Amniotic stem cell (primary cell): Measurements from ENCODE around the gene UPK3BL1.
"Not testable (repeated sequence)": the region's sequence is repeated elsewhere in the genome, so short reads cannot be mapped to it uniquely, and the experiment has no call there.

Source experiments
- DNase-seq: peaks from one replicate; lab custom pipeline; 2025; lab: John Stamatoyannopoulos, UW

Gene UPK3BL1, protein sequence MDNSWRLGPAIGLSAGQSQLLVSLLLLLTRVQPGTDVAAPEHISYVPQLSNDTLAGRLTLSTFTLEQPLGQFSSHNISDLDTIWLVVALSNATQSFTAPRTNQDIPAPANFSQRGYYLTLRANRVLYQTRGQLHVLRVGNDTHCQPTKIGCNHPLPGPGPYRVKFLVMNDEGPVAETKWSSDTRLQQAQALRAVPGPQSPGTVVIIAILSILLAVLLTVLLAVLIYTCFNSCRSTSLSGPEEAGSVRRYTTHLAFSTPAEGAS

DNA sequence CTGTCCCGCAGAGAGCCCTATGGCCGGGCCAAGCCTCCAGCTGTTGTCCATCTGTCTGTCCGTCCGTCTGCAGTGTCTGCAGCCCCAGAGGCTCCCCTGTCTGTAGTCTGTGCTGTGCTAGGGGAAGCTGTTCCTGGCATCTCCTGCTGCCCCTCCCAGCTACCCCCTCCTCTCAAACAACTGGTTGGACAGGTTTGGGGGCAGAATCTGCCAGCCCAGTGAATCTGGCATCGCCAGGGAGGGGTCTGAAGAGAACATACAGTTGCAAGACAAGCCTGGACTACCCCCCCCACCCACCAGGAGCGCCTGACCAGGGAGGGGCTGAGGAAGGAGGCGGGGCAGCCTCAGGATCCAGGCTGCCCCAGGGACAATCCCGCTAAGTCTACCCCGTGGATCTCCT lies at the start of gene UPK3BL1:
Gene UPK3BL1 (minus strand): TSS at position 101 of the 400 bp plus-strand sequence. CDS start 50 bp downstream, at position 51.
- DNase-seq = not testable (repeated sequence)

DNA sequence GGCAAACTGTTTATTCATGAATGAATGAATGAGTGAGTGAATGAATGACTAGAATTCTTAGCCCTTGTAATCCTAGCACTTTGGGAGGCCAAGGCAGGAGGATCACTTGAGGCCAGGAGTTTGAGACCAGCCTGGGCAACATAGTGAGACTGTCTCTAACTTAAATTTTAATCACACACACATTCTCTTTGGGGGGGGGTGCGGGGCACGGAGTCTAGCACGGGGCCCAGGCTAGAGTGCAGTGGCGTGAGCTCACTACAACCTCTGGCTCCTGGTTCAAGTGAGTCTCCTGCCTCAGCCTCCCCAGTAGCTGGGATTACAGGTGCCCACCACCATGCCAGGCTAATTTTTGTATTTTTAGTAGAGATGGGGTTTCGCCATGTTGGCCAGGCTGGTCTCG lies 48.0 kb upstream of the UPK3BL1 start:
- DNase-seq = not testable (repeated sequence)

DNA sequence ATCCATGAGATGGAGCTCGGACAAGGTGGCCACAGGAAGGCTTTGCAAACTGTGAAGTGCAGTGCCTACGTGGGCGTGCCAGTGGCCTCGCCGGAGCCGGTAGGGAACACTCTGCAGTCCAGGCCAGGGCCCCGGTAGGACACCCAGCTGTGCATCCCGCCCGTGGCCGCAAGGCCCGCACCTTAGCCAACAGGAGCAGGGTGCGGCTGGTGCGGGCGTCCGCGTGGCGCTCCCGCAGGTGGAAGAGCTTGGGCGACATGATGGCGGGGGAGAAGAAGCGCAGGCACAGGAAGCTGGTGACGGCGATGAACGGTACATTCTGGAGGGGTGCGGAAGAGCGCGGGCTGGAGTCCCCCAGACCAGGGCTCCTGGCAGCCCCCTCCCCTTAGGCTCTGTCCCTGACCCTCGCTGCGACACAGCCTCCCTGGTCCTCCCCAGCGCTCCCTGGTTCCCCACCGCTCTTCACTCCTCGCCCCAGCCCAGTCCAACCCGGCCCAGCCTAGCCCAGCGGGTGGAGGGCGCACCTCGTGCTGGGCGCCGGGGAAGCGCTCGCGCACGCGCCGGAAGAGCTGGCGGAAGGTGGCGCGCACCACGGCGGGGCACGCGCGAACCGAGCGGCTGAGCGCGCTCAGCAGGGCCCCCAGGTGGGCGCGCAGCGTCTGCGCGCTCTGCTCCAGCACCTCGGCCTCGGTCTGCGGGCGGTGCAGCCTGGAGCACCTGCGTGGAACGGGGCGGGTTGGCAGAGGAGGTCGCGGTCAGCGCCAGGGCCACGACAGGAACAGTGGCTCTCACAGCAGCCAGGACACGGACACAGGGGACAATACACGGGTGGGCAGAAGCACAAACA lies 47.1 kb upstream of the UPK3BL1 start:
- not testable (repeated sequence) for DNase-seq

DNA sequence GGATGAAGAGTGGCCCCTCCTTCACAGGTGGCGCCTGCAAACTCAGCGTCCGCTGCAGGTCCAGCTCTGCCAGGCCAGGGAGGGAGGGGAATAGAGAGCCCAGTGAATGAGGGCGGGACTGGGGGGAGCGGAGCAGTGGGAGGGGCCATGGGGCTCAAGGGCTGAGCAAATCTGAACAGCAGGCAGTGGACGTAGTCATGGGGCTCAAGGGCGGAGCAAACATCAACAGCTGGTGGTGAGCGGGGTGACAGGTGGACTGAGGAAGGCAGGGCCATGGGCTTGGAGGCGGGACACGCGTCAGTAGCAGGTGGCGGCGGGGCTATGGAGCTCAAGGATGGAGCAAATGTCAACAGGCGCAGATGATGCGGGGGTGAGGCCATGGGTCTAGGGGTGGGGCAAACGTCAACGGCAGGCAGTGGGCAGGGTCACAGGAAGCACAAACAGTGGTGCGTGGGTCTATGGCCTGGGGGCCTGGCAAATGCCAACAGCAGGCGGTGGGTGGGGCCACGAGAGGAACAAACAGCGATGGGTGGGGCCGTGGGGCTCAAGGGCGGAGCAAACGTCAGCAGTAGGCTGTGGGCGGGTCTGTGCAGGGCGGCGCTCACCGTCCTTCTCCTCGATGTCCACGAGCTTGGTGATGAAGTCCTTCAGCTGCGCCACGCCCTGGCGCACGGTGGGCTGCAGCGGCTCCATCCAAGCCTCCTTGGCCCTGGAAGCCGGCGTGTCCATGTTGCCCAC lies 45.9 kb upstream of the UPK3BL1 start:
- not testable (repeated sequence) for DNase-seq

DNA sequence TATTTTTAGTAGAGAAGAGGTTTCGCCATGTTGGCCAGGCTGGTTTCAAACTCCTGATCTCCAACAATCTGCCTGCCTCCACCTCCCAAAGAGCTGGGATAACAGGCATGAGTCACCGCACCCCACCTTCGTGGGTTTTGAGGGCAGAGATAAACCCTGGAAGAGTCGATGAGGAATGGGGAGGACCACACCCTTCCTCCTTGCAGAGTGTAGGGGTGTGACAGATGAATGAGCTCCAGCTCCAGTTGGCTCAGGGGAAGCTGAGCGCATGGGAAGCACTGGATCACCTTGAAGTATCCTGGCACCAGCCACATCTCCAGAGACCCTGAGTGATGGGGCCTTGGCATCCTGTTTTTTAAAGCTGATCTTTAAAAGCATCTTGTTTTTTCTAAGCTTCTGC lies 40.0 kb upstream of the UPK3BL1 start:
- DNase-seq = not testable (repeated sequence)

DNA sequence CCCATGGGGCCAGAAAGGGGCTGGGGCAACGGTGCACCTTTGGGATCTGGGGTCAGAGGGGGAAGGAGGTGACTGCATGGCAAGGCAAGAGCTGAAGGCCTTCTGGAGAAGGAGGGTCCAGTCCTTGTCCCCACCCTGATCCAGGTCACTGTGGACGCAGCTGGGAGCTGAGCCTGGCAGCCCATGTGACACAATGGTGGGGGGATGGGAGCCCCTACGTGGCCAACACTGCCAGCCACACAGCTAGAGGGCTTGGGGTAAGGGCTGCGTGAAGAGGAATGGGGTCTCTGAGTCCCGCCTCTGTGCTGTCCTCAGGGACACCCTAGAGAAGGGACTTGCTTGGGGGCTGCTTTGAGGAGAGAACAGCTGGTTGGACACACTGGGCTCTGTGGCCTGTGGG lies 38.2 kb upstream of the UPK3BL1 start:
- DNase-seq = not testable (repeated sequence)

DNA sequence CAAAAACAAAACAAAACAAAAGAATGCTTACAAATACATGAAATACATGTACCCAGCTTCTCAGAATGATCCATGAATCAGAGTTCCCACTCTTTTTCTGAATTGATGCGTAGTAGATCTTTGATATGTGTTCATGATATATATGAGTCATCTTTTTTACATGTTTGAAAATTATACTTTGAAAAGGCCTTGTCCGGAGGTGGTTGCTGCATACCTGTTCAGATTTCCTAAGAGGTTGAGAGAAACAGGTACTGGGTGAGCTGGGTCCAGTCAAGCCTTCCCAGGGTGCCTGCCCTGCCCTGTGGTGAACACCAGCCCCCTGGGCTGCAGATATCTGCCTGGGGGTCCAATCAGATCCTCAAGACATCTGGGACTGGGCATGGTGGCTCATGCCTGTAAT lies 33.0 kb upstream of the UPK3BL1 start:
- DNase-seq = not testable (repeated sequence)

DNA sequence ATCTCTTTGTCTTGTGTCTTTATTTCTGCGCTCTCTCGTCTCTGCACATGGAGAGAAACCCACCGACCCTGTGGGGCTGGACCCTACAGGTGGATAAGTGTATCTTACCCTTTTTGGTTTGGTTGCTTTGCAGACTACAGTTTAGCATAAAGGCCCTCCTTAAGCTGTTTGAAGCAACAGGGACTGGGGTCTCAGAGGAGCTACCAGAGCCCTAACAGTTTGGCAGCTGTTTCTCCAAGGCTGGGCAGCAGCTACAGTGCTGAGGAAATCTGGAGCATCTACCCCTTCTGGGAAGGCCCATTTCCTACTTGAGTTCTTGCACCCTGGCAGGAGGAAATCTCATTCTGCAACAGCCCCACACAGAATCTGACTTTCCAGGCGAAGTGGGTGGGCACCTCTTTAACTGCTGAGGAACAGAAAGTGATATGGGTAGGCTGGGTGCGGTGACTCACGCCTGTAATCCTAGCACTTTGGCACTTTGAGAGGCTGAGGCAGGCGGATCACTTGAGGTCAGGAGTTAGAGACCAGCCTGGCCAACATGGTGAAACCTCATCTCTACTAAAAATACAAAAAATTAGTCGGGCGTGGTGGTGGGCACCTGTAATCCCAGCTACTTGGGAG lies 31.0 kb upstream of the UPK3BL1 start:
- not testable (repeated sequence) for DNase-seq

DNA sequence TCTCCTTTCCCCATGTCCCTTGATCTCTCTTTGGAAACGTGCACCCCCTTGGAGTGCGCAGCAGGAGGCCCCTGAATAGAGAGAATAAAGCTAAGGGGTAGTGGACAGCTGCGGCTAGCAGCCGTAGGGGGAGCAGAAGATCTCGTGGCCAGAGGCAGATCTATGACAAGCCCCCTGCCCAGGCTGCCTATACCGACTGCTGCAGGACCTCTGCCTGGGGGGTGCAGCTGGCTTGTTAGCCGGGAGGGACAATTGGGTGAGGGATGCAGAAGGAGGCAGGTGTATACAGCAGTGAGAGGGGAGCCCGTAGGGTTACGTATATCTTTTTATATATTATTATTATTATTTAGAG lies 29.3 kb upstream of the UPK3BL1 start:
- DNase-seq = not testable (repeated sequence)

DNA sequence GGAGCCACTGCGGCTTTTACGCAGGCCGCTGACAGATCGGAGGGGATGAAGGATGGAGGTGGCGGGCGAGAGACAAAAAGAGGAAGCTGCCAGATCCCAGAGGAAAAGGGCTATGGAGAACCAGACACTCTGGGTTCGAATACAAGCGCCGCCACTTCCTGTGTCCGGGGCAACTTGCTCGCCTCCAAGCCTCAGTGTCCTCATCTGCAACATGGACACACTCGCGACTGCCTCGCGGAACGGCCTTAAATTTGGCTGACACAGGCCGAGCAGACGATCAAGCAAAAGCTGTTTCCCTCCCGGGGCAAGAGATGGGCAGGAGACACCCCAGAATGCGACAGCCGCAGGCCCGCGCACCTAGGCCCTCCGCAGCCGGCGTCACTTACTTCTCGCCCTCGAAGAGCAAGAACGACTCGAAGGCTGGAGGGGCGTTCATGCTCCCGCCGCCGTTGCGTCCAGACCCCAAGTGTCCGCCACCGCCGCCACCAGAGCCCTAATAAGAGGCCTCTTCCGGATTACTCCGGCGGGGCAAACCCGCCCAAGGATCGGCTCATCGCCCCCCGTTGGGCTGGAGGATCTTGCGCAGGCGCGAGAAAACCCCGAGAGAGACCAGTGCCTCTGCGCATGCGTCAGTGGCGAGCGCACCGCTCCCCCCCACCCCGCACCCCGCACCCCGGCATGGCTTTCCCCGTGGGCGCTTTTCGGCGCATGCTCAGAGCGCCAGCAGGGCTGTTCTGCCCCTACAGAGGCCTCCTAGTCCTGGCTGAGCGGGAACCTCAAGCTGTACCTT lies 28.8 kb upstream of the UPK3BL1 start, which contains the start of gene POLR2J2:
Gene POLR2J2 (minus strand): TSS at position 498 of the 790 bp plus-strand sequence. CDS start 62 bp downstream, at position 436.
- DNase-seq = not testable (repeated sequence)

DNA sequence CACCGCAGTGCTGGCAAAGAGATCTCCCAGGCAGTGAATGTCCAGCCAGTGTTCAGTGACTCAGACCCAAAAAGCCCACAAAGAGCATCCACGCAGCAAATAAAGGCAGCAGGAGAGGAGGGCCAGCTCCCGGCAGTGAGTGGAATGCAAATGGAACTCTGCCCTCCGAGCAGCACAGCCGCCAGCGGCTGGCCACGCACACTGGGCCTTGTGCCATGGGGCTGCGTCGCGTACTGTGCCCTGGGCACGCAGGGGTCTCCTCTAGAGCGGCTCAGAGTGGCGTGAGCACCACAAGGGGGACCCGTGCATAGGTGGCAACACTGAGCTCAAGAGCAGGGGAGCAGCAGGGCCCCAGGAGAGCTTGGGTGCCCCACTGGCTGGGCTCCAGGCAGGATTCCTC lies 24.9 kb upstream of the UPK3BL1 start:
- not testable (repeated sequence) for DNase-seq

DNA sequence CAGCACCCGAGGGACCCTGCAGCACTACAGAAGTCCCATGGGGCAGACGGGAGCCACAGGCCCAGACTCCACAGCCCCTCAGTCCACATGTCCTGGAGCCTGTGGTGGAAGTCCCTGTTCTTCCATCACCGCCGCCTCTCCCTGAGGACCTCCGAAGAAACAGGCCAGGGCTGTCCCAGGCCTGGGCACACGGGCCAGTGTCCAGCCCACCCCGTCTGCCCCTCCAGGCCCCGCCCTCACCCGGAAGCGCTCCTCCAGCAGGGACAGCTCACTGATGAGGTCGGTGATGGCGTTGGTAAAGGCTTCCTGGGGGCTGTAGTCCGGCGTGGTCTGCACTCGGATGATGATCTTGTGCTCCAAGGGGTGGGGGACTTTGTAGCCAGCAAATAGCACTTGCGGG lies 24.3 kb upstream of the UPK3BL1 start:
- DNase-seq = not testable (repeated sequence)

DNA sequence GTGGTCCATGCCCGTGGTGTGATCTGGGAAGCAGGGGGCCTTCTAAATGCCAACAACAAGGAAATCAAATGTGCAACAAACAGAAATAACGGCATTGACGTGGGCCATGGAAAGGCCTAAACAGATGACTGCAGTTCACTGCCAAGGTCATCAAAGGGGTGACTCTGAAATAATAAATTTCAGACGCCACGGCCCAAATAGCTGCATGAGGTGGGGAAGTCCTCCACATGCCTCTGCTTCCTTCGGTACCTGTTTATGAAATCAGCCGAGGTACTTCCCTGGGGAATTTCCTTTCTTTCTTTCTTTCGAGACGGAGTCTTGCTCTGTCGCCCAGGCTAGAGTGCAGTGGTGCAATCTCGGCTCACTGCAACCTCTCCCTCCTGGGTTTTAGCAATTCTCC lies 22.2 kb upstream of the UPK3BL1 start:
- not testable (repeated sequence) for DNase-seq

DNA sequence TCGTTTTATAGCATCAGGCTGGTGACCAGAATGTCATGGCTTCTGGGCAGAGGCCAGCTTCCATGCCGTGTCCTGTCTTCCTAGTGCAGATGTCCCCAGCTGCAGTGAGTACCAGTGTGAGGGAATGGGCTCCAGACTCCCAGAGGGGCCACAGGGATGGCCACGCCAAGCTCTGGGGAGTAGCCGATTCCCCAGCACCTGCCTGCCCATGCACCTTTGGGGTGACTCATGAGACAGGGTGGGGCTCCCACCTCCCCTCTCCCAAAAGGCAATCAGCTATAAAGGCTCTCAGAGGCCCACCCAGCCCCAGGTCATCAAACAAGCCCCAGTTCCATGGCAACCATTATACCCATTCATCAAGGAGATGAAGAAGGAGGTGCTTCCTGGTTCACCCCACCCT lies 7.3 kb upstream of the UPK3BL1 start, which contains the start of gene SPDYE2B:
Gene SPDYE2B (plus strand): TSS at position 396 of the 400 bp plus-strand sequence. CDS start 2,030 bp downstream, outside the sequence.
- DNase-seq = not testable (repeated sequence)

DNA sequence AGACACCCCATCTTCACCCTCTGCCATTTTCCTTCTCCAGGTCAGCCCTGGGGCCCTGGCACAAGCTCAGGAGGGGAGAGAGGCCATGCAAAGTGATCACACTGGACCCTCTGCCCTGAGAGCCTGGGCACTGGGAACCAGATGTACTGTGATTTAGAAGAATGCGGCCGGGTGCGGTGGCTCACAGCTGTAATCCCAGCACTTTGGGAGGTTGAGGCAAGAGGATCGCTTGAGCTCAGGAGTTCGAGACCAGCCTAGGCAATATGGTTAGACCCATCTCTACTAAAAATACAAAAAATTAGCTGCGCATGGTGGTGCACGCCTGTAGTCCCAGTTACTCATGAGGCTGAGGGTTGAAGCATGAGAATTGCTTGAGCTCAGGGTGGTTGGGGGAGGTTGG lies 5.2 kb upstream of the UPK3BL1 start:
- not testable (repeated sequence) for DNase-seq

DNA sequence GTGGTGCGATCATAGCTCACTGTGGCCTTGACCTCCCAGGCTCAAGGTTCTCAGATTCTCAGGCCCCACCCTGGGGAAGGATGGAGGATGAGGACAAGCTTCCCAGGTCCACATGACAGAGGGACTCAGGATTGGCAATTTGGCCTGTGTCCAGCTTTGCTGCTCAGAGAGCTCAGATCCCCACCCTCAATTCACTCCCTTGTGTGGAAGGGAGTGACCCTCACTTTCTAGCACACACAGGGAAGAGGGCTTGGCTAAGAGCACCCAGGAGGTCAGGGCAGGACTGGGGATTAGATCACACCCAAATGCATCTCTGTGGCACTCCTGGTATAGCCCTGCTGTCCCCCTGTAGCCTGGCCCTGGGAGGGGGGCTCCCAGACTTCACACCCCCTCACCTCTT lies 813 bp upstream of the UPK3BL1 start:
- DNase-seq = not testable (repeated sequence)

DNA sequence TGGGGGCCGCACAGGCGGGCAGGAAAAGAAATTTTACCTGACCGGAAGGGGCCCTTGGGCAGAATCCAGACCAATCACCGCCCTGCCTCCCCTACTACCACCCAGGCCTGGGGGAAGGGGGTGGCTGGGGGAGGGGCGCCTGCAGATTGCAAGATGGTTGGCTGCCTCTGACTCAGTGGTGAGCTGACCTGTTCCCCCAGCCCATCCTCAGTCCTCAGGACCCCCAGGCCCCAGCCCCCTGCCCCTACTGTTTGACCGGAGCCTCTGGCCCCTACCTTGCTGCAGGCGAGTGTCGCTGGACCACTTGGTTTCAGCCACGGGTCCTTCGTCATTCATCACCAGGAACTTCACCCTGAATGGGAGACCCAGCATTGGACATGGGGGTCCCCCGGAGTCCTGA lies 3.7 kb downstream of the UPK3BL1 start:
- DNase-seq = not testable (repeated sequence)

DNA sequence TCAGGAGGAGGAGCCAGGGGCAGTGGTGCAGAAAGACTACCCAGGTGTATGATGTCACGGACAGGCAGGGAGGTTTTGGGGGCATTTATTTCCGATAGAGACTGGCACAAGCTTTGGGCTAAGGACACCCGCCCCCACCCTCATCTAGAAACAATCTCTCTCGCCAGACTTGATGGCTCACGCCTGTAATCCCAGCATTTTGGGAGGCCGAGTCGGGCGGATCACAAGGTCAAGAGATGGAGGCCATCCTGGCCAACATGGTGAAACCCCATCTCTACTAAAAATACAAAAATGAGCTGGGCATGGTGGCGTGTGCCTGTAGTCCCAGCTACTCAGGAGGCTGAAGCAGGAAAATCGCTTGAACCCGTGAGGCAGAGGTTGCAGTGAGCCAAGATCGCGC lies 5.6 kb downstream of the UPK3BL1 start:
- DNase-seq = not testable (repeated sequence)

DNA sequence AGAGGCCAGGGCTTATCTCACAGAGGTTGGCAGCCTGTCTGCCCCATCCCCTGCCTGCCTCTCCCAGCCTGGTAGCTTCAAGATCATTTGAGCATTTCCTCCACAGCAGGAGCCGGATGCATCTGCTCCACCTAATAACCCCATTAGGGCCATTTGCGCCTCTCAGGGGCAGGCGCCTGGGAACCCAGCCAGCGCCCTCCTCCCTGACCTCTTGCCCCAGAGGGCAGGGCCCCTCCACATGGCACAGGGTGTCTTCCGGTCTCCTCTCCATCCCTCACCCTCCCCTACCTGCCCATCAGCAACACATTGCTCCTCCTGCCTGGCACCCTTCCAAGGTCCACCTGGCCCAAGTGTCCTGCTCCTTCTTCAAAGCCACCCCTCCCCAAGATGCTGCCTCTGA lies 7.2 kb downstream of the UPK3BL1 start:
- DNase-seq = not testable (repeated sequence)

DNA sequence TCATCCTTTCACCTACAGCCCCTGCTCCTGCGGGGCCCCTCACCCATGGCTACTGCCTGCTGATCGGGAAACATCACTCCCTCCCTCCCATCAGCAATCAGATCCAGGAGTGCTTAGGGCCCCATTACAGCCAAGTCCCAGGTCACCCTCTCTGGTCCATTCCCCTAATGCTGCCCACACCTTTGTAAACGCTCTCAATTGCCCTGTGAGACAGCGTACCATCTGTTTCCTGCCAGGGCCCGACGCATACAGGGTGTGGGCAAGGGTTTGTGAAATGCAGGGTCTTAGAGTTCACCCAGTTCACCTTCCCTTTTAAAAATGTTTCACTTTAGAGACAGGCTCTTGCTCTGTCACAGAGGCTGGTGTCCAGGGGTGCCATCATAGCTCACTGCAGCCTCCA lies 8.3 kb downstream of the UPK3BL1 start:
- DNase-seq = not testable (repeated sequence)

DNA sequence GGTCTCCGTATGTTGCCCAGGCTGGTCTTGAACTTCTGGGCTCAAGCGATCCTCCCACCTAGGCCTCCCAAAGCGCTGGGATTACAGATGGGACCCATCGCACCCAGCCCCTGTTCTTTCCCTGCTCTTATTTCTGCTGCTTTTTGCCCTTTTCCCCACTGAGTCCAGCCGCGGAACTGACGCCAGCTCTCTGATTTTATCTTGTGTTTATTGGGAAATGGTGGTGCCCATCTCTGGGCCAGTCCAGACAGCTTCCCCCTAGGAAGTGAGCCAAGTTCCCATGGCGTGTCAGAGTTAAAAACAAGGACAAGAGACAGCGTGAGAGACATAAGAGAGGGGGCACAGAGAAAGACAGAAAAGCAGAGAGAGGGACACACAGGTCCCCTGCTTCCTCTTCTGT lies 12.0 kb downstream of the UPK3BL1 start:
- DNase-seq = not testable (repeated sequence)
